HG02678 (cell line): Measurements from ENCODE around the gene DUSP8.
"Not testable (repeated sequence)": the region's sequence is repeated elsewhere in the genome, so short reads cannot be mapped to it uniquely, and the experiment has no call there.

Experiments
- ATAC-seq: cut with Tn5 transposase; IDR thresholded peaks from one replicate; pipeline ENCODE4 v1.9.1; 2021; ENCODE audit warnings: mild to moderate bottlenecking, moderate library complexity; ENCODE audit not compliant: unreplicated experiment

The DUSP8 gene

GRCh38 chr11:1516273-1517067, 55.6 kb downstream of the DUSP8 start:
- no peak for ATAC-seq

- ATAC-seq: no peak
These were observed 56.7 kb downstream of the DUSP8 start for GRCh38 chr11:1515082-1516060.

GRCh38 chr11:1514336-1515061, 57.6 kb downstream of the DUSP8 start:
- ATAC-seq: no peak

GRCh38 chr11:1513326-1514296, 58.5 kb downstream of the DUSP8 start:
- ATAC-seq: no peak

- not testable (repeated sequence) for ATAC-seq
These were observed 59.4 kb downstream of the DUSP8 start for GRCh38 chr11:1512531-1513258.

GRCh38 chr11:1511937-1512496, 60.1 kb downstream of the DUSP8 start:
- no peak for ATAC-seq

- no peak for ATAC-seq
These were observed 61.1 kb downstream of the DUSP8 start for GRCh38 chr11:1510928-1511327.

- ATAC-seq: not testable (repeated sequence)
These were observed 61.7 kb downstream of the DUSP8 start for GRCh38 chr11:1510351-1510750.

- ATAC-seq: no peak
These were observed 62.3 kb downstream of the DUSP8 start for GRCh38 chr11:1509626-1510255.

- no peak for ATAC-seq
These were observed 63.1 kb downstream of the DUSP8 start for GRCh38 chr11:1508986-1509385.

GRCh38 chr11:1508491-1508891, 63.6 kb downstream of the DUSP8 start:
- ATAC-seq: no peak

GRCh38 chr11:1507381-1508140, 64.5 kb downstream of the DUSP8 start:
- ATAC-seq: no peak

- no peak for ATAC-seq
These were observed 65.1 kb downstream of the DUSP8 start for GRCh38 chr11:1506981-1507380.

- ATAC-seq: no peak
These were observed 66.6 kb downstream of the DUSP8 start for GRCh38 chr11:1505480-1505879.

GRCh38 chr11:1504581-1505290, 67.3 kb downstream of the DUSP8 start:
- ATAC-seq: no peak

- no peak for ATAC-seq
These were observed 67.9 kb downstream of the DUSP8 start for GRCh38 chr11:1504138-1504537.
